Kidney tubule cell (primary cell): ENCODE measurements around the gene SMIM35.
"Not testable (repeated sequence)": the region's sequence is repeated elsewhere in the genome, so short reads cannot be mapped to it uniquely, and the experiment has no call there.

Source experiments
- DNase-seq: peaks from one replicate; pipeline ENCODE4 v3.0.0-alpha.2; 2018; ENCODE audit warnings: low spot score

Gene SMIM35

DNA sequence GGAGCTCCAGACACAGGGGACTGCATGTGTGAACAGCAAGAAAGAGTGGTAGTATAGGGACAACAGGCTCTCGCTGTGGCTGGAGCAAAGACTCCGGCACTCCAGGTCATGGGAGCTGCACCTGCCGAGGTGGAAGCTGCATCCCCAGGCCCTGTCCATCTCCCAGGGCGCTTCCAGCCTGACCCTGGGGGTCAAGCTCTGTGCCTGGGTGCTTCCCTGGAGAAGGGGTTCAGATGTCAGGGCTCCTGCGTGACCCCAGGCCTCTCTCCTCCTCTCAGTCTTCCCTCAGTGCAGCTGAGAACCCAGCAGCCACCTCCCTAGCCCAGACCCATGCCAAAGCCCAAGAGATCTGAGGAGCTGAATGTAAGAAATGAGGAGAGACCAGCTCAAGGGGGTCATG, 6.5 kb downstream of the SMIM35 start:
- DNase-seq: no peak

- DNase-seq: peak; percentile 45
These were observed 7.3 kb downstream of the SMIM35 start for GRCh38 chr11:118079491-118079890.

- peak; percentile 43 for DNase-seq
These were observed 7.8 kb downstream of the SMIM35 start for GRCh38 chr11:118078911-118079411.

GRCh38 chr11:118076754-118077281, 9.9 kb downstream of the SMIM35 start, which contains the start of gene TMPRSS4:
Gene TMPRSS4 (plus strand): TSS chr11:118077078. CDS start chr11:118077303, 225 bp downstream.
- peak; percentile 89 for DNase-seq

DNA sequence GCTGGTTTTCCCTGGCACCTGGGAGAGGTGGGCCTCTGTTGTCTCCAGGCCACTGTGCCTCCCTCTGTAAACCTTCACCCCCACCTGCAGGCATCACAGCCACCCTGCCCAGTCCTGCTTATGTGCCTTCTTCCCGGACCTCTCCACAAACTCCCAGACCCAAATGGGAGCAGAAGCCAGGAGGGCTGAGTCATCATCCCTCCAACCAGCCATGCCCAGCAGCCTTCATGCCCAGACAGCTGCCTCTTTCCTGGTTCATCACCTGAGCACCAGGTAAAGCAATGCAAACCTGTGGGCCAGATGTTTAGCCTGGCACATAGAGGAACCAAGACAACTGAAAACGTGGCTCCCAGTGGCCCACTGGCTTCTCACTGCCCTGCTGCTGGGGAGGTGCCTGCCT, 12.0 kb downstream of the SMIM35 start:
- peak; percentile 80 for DNase-seq

- DNase-seq: no peak
These were observed 12.6 kb downstream of the SMIM35 start for GRCh38 chr11:118074091-118074685.

- DNase-seq: no peak
These were observed 13.2 kb downstream of the SMIM35 start for GRCh38 chr11:118073554-118073953.

DNA sequence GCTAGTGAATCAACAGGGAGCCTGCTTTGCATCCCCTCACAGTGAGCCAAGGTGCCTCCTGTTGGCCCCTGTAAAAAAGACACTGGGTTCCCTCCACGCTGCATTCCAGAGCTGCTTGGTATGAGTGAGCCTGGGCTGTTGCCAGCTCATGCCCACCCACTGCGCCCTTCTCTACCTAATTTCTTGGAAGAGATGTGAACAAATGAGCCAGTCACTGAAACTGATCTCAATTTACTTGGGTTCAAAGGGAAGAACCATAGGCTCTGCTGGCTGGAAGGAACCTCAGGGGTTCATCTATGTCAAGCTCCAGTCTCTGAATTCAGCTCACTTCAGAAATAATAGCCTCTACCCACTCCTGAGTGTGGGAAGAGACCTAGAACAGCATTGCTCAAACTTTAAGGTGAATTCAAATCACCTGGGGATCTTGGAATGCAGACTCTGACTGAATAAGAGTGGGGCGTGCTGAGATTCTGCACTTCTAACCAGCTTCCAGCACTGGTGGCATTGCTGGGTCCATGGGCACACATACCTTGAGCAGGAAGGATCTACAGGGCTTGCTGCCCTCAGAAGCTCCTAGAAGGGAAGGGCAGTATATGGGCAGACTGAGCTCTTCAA, 15.2 kb downstream of the SMIM35 start:
- no peak for DNase-seq

DNA sequence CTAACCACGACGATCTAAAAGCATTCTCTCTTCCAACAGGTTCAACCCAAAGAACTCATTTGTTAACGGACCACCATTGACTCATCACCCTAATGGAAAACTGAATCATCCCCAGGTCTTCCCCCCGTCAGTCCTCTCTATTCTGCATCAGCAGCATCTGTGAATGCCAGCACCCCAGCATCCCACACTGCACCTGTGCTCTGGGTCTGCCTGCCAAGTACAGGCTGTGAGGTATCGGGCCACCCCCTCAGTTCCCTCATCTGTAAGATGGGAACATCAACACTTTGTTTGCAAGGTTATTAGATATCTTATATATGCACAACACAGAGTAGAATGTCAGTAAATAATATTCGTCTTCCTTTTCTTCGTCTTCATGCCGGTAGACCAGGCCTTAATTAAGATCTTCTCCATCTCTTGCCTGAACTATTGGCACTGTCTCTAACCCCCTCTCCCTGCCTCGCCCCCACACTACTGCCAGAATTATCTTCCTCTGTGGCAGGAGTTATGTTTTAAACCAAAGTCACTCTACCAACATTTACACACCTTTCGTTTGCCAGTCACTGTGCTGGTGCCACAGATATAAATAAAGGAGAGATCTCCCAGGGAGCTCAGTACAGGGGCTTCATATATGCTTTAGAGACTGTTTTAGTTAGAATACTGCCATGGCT, 17.7 kb downstream of the SMIM35 start:
- DNase-seq: no peak

DNA sequence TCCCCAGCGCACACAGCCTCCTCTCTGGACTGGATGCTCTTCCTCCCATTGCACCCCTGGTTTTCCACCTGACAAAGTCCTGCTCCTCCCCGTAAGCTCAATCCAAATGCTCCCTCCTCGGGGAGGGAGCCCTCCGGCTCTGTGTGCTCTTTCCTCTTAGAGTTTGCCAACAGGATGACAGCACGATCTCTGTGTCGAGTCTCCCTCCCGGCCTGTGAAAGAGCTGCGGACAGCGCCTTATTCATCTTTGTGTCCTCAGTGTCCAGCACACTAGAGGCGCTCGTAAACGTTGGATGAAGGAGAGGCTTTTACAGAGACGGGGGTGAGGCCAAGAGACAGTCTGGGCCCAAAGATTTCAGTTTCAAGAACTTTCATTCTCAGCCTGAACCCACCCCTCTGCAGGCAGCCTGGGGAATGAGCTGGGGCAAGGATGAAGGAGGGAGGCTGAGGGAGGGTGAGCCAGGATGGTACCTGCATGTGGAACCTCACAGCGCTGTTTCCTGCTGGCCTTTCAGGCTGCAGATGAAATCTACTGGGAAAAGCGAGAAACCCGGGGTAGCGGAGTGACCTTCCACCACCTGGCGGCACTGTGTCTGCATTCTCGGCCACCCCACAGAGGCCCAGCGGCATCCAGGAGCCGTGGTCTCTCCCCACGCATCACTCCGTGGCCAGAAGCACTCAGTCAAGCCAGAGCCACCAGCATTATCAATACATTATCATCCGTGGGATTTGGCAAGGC, 18.4 kb downstream of the SMIM35 start:
- no peak for DNase-seq

DNA sequence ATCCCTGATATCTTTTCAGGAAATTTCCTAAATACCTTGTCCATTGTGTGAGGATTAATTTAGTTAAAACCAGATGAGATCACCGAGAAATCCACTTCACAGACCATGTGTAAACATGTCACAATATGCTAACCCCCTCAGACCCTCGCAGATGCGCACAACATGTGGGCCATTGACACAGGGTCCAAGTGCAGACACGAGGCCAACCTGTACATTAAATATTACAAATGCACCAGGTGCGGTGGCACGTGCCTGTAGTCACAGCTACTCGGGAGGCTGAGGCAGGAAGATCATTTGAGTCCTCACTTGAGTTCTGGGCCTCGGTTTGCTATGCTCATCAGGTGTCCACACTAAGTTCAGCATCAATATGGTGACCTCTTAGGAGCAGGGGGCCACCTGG, 19.8 kb downstream of the SMIM35 start:
- DNase-seq: no peak

- no peak for DNase-seq
These were observed 21.4 kb downstream of the SMIM35 start for GRCh38 chr11:118065384-118065783.

DNA sequence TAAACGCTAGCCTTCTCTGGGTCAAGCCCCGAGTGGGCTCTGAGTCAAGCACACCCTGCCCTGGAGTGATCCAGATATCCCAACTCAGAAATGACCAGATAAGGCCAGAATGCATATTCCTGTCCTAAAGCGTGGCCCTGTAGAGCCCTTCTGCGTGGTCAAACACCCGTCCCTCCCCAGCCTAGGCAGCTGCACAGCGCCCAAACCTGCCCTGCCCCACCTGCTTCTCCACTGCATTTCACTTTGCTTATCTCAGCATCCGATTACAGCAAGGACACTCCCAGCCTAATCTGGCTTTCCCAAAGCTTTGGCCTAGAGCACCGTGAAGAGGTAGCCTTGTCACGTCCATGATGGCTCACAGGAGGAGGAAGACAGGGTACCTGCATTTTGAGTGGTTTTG, 21.8 kb downstream of the SMIM35 start:
- DNase-seq: no peak

DNA sequence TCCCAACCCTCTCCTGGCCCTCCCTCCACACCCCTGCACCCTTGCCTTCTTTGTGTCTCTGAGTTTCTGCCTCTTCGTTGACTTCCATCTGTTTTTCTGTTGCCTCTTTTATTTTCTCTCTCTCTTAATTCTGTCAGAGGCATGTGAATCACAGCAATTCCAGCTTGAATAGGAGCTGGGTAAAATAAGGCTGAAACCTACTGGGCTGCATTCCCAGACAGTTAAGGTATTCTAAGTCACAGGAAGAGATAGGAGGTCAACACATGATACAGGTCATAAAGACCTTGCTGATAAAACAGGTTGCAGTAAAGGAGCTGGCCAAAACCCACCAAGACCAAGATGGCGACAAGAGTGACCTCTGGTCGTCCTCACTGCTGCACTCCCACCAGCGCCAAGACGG, 24.1 kb downstream of the SMIM35 start:
- DNase-seq: not testable (repeated sequence)

DNA sequence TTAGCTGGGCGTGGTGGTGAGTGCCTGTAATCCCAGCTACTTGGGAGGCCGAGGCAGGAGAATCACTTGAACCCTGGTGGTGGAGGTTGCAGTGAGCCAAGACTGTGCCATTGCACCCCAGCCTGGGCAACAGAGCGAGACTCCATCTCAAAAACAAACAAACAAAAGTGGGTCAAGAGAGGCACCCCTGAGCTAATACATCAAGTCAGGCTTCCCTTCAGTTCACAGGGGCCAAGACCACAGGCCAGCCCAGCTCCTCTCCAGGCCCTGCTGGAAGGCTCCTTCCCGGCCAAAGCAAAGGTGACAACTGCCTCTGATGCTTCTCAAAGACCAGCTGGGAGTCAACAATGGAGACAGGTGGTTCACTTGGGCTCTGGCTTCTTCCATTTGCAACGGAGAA, 24.6 kb downstream of the SMIM35 start:
- not testable (repeated sequence) for DNase-seq

- no peak for DNase-seq
These were observed 25.1 kb downstream of the SMIM35 start for GRCh38 chr11:118061586-118062125.

DNA sequence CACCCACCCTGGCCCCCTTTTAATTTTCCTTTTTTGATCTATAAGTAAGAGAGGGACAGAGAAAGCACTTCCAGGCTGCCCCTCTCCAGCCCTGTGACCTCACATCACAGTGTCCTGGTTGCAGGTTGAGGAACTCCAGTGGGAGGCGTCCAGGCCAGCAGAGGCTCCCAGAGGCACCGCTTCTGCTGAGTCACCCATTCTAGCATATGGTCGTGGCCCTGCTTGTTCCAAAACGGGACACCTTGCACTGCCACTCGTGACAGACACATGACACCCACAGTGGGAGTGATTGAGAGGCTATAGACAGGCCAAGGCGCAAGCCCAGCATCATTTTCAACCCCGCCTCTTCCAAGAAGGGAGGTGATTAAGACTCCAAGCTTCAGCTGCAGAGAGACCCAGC, 25.9 kb downstream of the SMIM35 start:
- peak; percentile 13 for DNase-seq

GRCh38 chr11:118060081-118060661, 26.6 kb downstream of the SMIM35 start:
- DNase-seq: no peak

GRCh38 chr11:118059246-118059940, 27.4 kb downstream of the SMIM35 start:
- no peak for DNase-seq

DNA sequence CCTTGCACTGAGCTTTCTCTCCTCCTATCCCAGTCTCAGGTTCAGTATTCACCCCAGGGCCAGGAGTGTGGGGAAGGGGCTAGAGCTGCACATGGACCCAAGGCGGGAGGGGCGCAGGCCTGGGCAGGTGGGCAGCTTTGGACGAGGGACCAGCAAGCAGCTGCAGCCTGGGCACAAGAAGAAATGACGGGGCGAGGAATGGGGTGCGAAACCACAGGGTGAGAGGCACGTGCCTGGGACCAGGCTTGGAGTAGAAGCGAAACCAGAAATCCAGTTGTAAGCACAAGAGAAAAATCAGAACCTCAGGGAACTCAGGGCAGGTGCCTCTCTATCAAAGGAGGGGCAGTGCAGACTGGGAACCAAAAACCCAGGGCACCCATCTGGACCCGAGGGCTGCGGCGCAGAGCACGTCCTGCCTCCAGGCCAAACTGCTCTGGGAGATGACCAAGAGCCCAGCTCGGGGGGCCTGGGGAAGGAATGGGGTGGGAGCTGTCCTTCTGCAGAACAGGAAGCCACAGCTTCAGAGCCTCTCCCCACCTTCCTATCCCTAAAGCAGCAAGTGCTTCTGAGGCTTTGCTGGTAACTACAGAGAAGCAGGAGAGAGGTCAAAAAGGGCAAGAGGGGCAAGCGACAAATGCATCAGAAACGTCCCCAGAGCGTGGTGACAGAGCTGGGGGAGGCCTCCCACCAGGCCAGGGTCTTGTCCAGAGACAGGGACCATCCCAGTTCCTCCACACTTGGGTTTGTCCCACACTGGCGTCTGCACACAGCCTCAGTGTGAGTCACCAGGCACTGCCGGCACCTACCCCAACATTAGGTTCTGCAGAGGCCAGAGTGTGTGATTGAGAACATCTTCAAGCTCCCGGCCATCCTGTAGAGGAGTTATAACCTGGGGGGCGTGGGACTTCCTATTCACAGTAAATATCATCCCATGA, 28.2 kb downstream of the SMIM35 start:
- no peak for DNase-seq
